Keratinocyte (primary cell): ENCODE measurements around the gene NLGN1.

Experiments used
- EZH2 ChIP-seq: IDR thresholded peaks from one replicate; pipeline ENCODE4 v1.6.1; 2012; ENCODE audit warnings: inconsistent platforms, mild to moderate bottlenecking, low read length, moderate library complexity
- TF ChIP-seq, protein P1 (sequence below), 3 experiments: IDR thresholded peaks in 1 of 3; conservative IDR thresholded peaks in 1 of 3; optimal IDR thresholded peaks in 1 of 3; 2 replicates in 2 of 3; 3 replicates in 1 of 3; pipeline versions ENCODE3 to v1.5.1; 2011; ENCODE audit warnings: low read length in 3 of 3, mild to moderate bottlenecking in 3 of 3, moderate library complexity in 2 of 3, control low read depth in 1 of 3, inconsistent platforms in 1 of 3; ENCODE audit not compliant: insufficient read depth in 2 of 3; ENCODE audit errors: extremely low read depth in 1 of 3

DNA sequence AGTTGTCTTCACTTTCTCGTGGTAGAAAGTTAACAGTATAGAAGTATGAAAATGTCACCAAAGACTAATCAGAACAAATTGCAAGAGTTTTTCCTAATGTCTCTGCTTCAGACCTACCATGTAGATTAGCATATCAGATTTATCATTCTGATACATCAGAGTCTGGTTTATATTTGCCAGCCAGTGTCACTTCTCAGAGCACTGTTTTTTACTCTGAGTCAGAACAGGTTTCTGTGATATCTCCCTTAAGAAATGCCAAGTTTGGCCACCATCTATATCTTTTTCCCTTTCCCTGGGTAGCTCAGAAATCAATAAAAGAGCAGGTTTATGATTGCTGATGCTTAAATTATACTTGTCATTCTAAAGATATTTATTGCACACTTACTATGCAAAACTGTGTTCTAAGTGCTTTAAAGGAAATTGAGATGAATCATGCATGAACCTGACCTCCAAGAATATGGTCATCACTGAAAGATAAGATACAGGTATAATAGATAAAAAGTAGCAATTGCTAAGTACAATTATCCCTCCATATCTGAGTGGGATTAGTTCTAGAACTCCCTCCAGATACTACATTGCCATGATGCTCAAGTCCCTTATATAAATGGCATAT lies 788.9 kb downstream of the NLGN1 start:
- TF ChIP-seq, protein P1, sequence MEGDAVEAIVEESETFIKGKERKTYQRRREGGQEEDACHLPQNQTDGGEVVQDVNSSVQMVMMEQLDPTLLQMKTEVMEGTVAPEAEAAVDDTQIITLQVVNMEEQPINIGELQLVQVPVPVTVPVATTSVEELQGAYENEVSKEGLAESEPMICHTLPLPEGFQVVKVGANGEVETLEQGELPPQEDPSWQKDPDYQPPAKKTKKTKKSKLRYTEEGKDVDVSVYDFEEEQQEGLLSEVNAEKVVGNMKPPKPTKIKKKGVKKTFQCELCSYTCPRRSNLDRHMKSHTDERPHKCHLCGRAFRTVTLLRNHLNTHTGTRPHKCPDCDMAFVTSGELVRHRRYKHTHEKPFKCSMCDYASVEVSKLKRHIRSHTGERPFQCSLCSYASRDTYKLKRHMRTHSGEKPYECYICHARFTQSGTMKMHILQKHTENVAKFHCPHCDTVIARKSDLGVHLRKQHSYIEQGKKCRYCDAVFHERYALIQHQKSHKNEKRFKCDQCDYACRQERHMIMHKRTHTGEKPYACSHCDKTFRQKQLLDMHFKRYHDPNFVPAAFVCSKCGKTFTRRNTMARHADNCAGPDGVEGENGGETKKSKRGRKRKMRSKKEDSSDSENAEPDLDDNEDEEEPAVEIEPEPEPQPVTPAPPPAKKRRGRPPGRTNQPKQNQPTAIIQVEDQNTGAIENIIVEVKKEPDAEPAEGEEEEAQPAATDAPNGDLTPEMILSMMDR (optimal IDR thresholded peaks at IDR 0.05 in 1 of 3, IDR thresholded peaks at IDR 0.05 in 1 of 3, conservative IDR thresholded peaks at IDR 0.05 in 1 of 3; ENCODE audit: extremely low read depth in 1 of 3, insufficient read depth in 2 of 3, low read length in 3 of 3) = no peak
- TF ChIP-seq EZH2 = no peak
